ENCODE data around the gene INTS4.
"Not testable (repeated sequence)": the region's sequence is repeated elsewhere in the genome, so short reads cannot be mapped to it uniquely, and the experiment has no call there.

INTS4 gene

GRCh38 chr11:77876045-77876444, 118.4 kb downstream of the INTS4 start:
- no peak for FAIRE-seq

GRCh38 chr11:77874206-77874605, 120.3 kb downstream of the INTS4 start:
- FAIRE-seq, result no peak

- no peak for FAIRE-seq
Measured at GRCh38 chr11:77873345-77873744, 121.1 kb downstream of the INTS4 start.

GRCh38 chr11:77871855-77872254, 122.6 kb downstream of the INTS4 start:
- no peak for FAIRE-seq

GRCh38 chr11:77868744-77869143, 125.7 kb downstream of the INTS4 start:
- no peak for FAIRE-seq

- FAIRE-seq, result no peak
Measured at GRCh38 chr11:77866336-77866735, 128.1 kb downstream of the INTS4 start.

GRCh38 chr11:77865805-77866204, 128.7 kb downstream of the INTS4 start:
- FAIRE-seq, result no peak

- FAIRE-seq, result not testable (repeated sequence)
Measured at GRCh38 chr11:77861444-77861843, 133.0 kb downstream of the INTS4 start.

- not testable (repeated sequence) for FAIRE-seq
Measured at GRCh38 chr11:77857906-77858457, 136.5 kb downstream of the INTS4 start.

GRCh38 chr11:77854838-77855237, 139.6 kb downstream of the INTS4 start:
- no peak for FAIRE-seq

- no peak for FAIRE-seq
Measured at GRCh38 chr11:77851503-77851902, 143.0 kb downstream of the INTS4 start.

- FAIRE-seq, result not testable (repeated sequence)
Measured at GRCh38 chr11:77843700-77844099, 150.8 kb downstream of the INTS4 start.

GRCh38 chr11:77842441-77843121, 151.9 kb downstream of the INTS4 start:
- FAIRE-seq, result no peak

GRCh38 chr11:77833302-77833701, 161.2 kb downstream of the INTS4 start:
- FAIRE-seq, result no peak

GRCh38 chr11:77828926-77829325, 165.5 kb downstream of the INTS4 start:
- FAIRE-seq, result no peak

Measured in islet of Langerhans (tissue), 1 donor.